GM18511 (cell line): ENCODE data around the gene PREX1.
"Not testable (repeated sequence)": the region's sequence is repeated elsewhere in the genome, so short reads cannot be mapped to it uniquely, and the experiment has no call there.

Experiments used
- ATAC-seq: cut with Tn5 transposase; IDR thresholded peaks from one replicate; pipeline ENCODE4 v1.9.1; 2021; ENCODE audit warnings: mild to moderate bottlenecking, moderate library complexity; ENCODE audit not compliant: unreplicated experiment

Gene PREX1

DNA sequence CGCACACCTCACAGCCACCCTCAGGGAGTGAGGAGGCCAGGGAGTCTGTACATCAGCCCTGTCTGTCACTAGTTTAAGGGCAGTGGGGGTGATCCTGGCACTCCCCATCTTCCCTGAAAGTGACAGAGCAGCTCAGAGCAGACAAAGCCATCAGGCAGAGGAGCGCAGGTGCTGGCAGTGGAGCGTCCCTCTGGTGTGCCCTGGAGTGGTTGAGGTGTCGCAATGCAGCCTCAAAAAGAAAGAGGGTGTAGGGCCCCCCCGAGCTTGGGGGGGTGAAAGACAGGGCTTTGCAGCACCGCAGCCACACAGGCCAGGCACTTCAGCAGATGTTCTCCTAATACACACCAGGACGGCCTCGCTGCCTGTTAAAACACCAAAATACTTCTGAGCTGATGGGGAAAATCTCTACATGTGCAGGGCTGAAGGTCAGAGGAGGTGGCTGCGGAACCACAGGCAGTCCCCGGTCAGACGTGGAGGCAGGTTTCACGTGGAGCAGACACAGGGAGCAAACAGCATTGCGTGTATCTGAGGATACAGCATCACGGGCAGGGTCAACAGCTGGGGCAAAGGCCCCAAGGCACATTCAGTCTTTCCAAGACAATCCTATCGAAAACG lies 69.5 kb downstream of the PREX1 start:
- ATAC-seq: no peak

DNA sequence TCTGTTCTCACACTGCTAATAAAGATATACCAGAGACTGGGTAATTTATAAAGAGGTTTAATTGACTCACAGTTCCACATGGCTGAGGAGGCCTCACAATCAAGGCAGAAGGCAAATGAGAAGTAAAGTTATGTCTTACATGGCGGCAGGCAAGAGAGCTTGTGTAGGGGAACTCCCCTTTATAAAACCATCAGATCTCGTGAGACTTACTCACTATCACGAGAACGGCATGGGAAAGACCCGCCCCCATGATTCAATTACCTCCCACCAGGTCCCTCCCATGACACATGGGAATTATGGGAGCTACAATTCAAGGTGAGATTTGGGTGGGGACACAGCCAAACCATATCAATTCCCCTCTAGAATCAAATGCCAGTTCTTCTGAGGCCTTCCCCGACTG lies 71.0 kb downstream of the PREX1 start:
- ATAC-seq: not testable (repeated sequence)

DNA sequence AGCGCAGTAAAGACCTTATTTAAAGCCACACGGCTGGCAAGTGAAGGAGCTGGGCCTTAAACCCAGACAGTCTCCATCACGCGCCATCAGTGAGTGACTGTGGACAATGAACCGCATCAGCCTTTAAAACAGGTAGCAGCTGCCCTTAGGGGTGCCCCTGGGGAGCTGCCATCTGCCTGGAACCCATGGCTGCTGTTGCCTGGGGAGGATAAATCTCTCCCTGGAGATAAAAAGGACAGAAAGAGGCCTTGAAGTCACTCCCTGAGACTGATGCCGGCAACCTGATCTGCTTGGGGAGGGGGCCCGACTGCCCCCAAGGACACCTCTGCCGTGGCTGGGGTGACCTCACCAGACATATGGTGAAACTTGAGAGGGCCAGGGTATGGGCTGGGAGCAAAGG lies 73.5 kb downstream of the PREX1 start:
- ATAC-seq: no peak

DNA sequence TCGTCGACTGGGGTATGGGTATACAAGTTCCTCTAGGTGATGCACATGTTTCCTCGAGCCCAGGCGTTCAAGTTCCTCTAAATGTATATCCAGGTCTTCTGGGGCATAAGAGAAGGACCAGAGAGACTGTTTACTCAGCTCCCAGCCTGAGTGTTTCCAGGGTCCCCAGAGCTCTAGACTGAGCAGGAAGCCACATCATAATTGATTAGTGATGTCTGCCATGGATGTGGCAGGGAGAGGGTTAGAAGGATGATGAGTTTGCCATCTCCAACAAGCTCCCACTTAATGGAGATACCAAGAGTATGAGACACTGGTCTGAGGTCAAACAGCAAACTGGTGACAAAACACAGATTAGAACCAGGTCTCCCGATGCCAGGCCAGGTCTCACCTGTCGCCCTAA lies 74.8 kb downstream of the PREX1 start:
- ATAC-seq: no peak

DNA sequence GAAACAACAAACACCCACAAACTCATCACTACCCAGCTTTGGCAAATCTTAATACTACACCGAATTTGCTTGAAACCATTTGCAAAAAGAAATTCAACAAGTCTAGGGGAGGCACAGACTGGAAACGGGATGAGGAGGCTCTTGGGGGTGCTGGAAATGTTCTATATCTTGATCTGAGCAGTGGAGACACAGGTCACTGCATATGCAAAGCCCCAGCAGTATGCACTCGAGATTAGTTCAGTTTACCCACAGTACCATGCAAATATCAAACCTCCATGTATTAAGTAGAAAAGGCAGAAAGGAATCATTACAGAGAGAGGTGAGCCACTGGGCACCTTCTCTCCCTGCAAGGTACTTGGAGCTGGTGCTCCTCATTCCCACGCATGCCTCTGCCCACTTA lies 75.9 kb downstream of the PREX1 start:
- no peak for ATAC-seq

DNA sequence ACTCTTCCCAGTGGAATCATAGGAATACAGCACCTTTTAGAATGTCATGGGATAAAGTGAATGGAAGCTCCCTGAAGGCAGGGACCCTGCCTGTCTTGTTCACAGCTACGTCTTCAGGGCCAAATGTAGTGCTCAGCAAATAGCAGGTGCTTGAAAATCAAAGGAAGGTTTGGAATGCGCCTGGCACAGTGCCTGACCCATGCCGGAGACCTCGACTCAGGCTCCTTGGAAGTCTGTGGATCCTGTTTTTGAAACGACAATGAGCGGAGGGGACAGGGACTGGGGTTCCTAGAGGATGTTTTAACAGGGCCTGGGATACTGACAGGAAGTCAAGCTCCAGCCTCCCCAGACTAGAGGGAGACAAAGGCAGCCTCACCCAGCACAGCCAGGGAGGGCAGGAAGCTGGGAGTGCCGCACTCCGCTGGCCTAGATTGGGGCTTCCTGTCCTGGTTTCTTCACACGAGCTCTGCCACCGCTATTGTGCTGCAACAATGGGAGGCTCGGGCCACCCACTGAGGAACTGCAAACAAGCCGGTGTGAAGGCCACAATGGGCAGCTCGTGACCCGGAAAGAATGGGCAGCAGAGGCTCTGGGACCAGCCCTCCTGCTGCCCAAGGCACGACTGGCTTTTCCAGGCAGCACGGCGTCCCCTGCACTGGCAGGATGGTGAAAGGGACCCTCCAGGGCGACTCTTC lies 76.7 kb downstream of the PREX1 start:
- ATAC-seq: no peak

DNA sequence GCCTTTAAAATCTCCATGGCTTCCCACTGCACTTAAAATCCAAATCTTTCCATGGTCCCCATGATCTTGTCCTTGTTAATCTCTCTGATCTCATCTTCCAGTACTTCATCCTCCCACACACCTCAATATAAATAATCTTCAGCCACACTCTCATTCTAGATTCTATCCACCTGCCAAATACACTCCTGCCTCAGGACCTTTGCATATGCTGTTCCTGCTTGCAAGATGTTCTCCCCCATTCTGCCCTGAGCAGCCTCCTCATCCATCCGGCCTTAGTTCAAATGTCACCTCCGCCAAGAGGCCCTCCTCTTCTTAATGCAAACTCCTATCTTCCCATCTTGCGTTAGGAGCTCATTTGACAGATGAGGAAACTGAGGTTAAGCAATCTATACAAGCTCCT lies 77.4 kb downstream of the PREX1 start:
- no peak for ATAC-seq

GRCh38 chr20:48749437-48749836 lies 78.4 kb downstream of the PREX1 start:
- no peak for ATAC-seq

- ATAC-seq: no peak
Observed at GRCh38 chr20:48748556-48748955, 79.2 kb downstream of the PREX1 start.

- no peak for ATAC-seq
Observed at GRCh38 chr20:48747840-48748414, 79.9 kb downstream of the PREX1 start.

GRCh38 chr20:48745330-48745729 lies 82.5 kb downstream of the PREX1 start:
- no peak for ATAC-seq

DNA sequence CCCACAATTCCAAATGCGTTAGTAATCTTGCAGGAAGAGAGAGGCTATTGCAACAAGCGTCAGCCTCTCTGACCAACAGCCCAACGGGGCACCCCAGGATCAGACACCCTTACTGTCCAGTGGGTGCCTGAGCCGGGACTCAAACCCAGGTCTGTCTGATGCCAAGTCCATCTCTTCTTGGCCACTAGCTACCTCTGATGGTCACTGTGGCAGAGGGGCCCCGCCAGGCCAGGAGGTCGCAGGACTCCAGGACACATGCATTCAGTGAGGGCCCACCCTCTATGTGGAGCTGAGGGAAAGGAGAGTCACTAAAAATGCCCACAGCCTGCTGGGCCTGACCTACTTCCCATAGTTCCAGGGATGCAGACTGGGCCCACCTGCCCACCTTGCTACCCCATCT lies 83.3 kb downstream of the PREX1 start:
- no peak for ATAC-seq

DNA sequence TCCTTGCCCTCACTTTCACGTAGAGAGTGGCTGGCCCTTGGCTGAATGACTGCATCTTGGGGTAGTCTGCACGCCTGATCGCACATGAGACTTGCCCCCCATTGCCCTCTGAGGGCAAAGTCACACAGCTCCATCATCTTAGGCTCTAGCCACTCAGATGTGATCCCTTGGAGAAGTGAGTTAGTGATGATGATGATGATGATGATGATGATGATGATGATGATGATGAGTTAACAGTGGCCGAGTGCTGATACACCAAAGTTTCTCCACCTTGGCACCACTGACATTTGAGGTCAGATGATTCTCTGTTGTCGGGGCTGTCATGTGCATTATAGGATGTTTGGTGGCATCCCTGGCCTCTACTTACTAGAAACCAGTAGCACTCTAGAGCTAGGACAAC lies 84.0 kb downstream of the PREX1 start:
- ATAC-seq: no peak

GRCh38 chr20:48742912-48743680 lies 84.7 kb downstream of the PREX1 start:
- ATAC-seq: no peak

- ATAC-seq: no peak
Observed at GRCh38 chr20:48742233-48742632, 85.6 kb downstream of the PREX1 start.

GRCh38 chr20:48741669-48742068 lies 86.1 kb downstream of the PREX1 start:
- no peak for ATAC-seq

- peak; percentile 46 for ATAC-seq
Observed at GRCh38 chr20:48740712-48741111, 87.1 kb downstream of the PREX1 start.

DNA sequence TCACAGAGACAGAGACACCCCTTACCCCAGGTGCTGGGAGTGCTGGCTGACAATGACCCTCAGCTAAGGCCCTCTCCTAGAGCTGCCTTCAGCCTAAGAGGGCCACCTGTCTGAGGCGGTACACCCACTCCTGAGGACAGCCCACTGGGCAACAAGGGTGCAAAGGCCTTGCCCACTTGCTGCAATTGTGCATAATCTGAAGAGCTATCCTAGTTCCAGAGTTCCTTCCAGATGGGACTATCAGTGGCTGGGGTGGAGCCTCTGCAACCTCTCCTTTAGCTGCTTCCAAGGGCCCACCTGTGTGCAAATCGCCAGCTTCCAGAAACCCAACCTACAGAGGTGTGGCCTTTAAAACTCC lies 87.5 kb downstream of the PREX1 start:
- no peak for ATAC-seq

- no peak for ATAC-seq
Observed at GRCh38 chr20:48739395-48740291, 88.2 kb downstream of the PREX1 start.

DNA sequence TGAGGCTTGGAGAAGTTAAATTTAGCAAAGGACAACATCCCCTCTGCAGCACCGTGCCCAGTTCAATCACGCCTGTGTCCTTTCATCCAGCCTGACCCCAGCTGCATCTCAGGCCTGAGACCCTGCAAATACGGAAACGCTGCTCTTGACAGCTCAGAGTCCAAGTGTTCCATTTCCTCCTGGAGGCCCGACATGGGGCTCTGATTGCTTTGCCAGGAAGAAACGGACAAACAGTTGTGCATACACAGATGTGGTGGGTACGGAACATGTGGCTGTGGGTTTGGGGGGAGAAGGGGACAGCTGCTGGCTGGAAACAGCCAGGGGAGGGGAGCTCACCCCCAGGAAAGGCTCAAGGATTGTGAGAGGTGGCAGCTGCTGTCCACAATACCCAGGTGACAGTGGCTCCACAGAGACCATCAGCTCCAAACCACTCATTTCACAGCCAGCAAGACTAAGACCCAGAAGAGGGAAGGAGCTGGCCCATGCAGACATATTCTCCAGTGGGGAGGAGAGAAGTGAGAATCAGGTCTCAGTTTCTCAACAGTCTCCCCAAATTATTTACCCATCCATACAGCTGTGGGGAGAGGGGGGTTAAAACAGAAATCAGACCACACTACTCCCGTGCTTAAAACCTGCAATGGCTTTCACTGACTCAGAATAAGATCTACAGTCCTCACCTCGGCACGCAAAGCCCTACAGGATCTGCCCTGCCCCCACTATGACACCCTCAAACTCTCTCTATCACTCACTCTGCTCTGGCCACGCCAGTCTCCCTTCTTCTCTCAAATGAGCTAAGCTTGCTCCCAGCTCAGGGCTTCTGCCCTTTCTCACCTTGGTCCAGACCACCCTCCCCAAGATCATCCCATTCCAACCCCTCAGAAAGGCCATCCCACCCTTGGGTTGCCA lies 89.1 kb downstream of the PREX1 start:
- peak; percentile 83 for ATAC-seq
